Muscle of back (tissue), 13 donors: ENCODE results near the gene SIGLEC15. TPM values are rescaled to one million over a fixed set of nuclear protein-coding genes. Genes with fewer than 3 reads are reported as not detected.
"Not testable (repeated sequence)": the region's sequence is repeated elsewhere in the genome, so short reads cannot be mapped to it uniquely, and the experiment has no call there.

ENCODE experiments used
- DNase-seq, 3 donors: peaks; one replicate each; pipeline versions ENCODE4 v3.0.0 to v3.0.0-alpha.2; 2013
- long read RNA-seq, 9 donors: transcript quantifications; one replicate each; lab custom pipeline, GENCODE V29; 2026
- polyA plus RNA-seq, 10 donors: library from polyadenylated mRNA; unstranded; fragments of 120-200 nt; gene quantifications; one replicate each; pipeline ENCODE4 v1.2.1, GENCODE V29; 2013; ENCODE audit not compliant: insufficient read length in 10 of 10

SIGLEC15 gene, protein sequence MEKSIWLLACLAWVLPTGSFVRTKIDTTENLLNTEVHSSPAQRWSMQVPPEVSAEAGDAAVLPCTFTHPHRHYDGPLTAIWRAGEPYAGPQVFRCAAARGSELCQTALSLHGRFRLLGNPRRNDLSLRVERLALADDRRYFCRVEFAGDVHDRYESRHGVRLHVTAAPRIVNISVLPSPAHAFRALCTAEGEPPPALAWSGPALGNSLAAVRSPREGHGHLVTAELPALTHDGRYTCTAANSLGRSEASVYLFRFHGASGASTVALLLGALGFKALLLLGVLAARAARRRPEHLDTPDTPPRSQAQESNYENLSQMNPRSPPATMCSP
- polyA plus RNA-seq: under 1 TPM; 0.08 to 0.55 (median 0.20) TPM
- long read RNA-seq, donor 1: 0 reads
- long read RNA-seq, donor 2: 0 reads
- long read RNA-seq, donor 3: 0 reads
- long read RNA-seq, donor 4: 0 reads
- long read RNA-seq, donor 5: 0 reads
- long read RNA-seq, donor 6: 0 reads
- long read RNA-seq, donor 7: 0 reads
- long read RNA-seq, donor 8: 0 reads
- long read RNA-seq, donor 9: 0 reads

DNA sequence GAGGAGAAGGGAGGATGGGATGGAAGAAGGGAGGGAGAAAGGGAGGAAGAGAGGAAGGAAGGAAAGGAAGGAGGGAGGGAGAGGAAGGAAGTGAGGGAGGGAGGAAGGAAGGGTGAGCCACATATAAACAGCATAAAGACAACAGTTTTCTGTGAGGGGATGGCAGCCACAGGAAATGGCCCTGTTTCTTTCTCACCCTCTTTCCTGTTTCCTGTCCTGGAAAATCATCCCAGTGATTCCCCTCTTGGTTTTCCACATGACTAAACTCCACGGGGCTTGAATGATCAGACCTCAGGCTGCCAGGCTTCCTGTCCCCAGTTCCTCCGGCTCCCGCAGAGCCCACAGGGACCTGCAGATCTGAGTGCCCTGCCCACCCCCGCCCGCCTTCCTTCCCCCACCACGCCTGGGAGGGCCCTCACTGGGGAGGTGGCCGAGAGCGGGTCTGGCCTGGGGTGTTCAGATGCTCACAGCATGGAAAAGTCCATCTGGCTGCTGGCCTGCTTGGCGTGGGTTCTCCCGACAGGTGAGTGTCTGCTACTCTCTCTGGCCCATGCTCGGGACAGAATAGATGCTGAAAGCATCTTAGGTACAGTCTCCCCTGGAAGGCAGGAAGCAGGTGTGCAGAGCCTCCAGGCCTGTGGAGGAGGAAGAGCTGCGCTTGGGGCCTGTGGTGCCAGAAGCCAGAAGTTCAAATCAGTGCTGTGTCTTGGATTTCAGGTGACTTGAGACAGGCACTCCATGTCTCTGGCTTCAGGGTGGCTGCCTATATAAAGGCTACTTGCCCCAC lies at the start of gene SIGLEC15:
Gene SIGLEC15 (plus strand): TSS at position 418 of the 787 bp plus-strand sequence. CDS start 54 bp downstream, at position 472.
- DNase-seq: no peak

DNA sequence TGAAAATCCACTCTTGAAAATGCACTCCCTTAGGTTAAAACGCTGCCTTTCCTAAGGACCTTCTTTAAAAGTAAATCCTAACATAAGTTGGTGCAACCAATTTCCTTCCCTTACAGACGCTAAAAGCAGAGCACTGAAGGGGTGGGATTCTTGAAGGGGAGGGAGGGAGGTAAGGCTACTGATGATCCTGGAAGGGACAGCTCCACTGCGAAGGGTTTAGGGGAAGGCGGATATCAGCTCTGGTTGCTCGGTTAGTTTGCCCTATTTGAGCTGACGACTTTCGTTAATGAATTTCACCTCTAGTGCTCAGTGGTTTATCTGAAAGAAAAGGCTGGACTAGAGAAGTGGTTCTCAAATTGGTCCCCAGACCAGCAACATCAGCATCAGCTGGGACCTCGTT lies 49.7 kb upstream of the SIGLEC15 start:
- DNase-seq: no peak

DNA sequence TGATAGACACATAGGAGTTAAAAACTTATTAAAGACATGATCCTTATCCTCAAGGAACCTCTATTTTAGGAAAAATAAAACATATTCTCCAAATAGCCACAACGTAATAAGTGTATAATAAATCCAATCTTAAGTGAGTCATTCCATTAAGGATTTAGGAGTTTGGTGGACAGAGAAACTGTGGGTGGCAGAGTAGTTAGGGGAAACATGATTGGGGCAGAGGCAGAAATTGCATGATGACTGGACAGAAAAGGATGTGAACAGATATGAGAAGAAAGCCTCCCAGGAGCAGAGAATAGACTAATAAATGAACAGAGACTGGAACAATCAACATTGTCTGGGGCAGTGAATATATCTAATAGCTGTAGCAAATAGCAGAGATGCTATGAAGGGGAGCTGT lies 48.1 kb upstream of the SIGLEC15 start:
- peak in 1 of 3 donors; percentile 84 for DNase-seq

DNA sequence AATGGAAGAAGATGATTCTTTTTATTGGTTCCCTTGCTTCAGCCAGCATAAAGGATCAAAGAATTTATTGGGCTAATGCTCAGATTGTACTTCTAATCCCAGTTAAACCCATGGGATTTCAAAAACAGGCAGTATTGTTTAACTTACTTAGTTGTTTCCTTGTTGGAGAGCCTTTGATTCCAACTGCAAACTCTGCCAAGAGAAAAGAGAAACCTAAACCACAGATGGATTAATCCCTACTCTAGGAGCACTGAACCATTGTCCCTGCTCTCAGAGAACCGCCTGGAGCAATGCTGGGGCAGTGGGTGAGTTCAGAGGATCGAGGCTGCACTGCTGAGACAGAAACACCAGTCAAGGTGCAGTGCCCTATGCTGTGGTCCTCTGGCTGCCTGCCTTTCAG lies 44.9 kb upstream of the SIGLEC15 start:
- DNase-seq: peak in 1 of 3 donors; percentile 22

DNA sequence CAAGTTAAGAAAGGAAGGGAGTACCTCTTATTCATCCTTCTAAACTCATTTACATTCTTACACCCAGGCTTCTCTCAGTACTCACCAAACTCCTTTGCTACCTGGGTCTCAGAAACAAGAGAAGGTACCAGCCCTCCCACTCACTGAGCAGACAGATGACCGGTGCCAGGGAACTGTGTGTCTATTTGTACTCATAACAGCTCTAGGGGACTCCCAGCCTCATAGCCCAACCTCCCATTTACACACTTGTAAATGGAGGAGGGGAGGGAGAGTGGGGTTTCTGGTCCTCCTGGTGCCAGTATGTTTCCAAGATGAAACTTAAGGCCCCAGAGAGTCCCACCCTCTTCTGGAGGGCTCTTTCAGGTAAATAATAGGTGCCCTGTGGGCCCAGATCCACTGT lies 42.8 kb upstream of the SIGLEC15 start:
- no peak for DNase-seq

DNA sequence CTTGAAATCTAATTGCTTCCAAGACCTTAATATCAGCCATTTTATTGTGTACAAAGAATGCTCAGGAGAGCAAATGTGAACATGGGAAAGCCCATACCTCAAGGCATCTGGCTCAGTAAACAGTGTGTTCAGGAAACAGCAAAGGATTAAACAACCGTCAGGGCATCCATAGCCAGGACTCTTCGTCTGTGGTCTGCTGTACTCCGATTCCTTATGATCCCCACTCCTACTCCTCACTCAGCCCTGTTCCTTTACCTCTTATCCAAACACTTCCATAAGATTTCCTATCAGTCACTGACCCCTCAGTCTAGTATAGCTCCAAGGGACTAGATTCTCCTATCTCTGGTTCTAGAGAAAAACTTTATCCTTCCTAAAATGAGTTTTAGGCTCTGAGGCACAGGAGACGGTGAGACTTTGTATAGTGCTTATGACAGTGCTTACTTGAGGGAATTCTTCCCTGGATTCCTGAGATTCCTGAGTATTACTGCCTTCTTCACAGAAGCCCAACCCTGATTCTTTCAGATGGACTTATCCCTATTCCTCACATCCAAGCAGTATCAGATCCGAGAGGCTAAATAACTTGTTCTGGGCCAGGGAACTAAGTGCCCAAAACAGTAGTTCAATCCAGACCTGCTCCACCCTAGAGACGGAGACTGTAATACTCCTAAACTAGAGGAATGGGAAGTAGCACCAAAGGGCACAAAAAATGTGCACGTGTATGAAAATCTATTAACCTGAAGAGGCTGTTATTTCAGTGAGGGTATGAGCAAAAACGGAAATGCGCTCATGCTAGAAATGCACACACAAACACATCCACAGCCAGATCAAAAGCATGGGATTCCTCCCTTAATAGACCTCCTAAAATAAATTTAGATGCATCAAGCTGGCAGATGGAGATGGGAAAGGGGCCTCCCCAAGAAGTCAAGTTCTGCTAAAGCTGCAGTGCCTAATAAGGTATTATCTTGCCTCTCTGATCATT lies 42.1 kb upstream of the SIGLEC15 start:
- DNase-seq: peak in 1 of 3 donors; percentile 67

DNA sequence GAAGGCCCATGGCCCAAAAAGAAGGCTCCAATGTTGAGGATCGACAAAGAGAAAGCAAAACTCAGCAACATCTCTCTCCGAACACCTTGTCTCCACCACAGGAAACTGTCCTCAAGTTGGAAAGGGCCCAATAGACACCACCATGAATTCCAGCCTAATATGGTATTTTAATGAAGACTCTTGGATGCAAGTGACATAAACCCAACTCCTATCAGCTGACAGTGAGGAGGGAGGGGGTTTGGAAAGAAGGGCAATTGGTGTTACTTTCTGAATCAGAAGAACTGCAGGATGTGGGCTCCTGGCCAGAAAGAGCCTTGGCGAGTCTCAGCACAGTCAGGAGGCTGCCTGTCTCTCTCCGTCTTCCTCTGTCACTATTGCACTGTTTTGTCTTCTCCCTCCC lies 40.3 kb upstream of the SIGLEC15 start:
- DNase-seq: peak in 2 of 3 donors; percentile 13 to 53

DNA sequence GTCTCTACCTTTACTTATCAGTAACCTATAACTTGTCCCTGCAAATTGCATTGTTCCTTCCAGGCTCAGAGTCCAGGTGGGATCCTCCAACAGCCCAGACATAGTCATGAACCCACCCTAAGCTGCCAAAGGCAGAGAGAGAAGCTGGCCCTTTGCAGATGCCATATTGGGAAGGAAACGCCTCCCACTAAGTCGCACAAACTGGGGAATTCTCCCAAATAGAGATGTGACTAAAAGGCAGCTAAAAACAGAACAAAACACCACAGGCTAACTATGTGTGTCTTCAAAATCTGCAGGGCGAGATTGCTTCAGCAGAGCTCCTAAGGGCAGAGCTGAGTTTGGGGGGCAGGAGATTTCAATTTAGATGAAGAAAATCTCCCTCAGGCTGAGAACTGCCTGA lies 38.5 kb upstream of the SIGLEC15 start:
- no peak for DNase-seq

DNA sequence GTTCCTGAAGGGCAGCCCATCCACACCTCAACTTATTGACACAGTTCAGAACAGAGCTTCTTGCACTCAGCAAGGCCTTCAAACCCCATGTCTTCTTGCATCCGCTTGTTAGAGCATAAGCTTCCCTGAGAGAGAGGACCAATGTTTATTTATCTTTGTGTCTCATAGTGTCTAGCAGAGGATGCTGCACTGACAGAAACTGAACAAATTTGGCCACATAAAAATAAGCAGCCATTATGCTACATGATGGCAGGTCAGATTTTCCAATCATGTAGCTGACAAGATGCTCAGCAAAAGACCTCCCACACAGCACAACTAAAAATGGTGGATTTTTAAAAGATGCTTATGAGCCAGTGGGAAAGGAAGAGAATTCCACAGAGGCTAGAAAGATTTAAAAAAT lies 38.1 kb upstream of the SIGLEC15 start:
- no peak for DNase-seq

DNA sequence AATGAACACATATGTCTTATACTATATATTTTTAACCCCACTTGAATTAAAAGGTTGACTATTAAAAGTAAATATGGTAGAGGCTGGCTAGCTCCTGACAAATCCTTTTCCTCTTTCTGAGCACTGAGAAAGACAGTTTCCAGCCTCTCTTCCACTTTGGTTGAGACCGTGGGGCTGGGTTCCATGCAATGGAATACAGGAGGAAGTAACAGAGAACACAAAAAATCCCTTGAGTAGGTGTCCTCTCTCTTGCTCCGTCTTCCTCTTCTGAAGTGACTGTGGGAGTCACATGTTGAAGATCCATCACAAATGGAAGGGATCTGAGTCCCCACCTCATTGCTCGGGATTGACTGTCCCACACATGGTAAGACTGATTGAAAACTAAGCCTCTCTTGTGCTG lies 36.6 kb upstream of the SIGLEC15 start:
- no peak for DNase-seq

DNA sequence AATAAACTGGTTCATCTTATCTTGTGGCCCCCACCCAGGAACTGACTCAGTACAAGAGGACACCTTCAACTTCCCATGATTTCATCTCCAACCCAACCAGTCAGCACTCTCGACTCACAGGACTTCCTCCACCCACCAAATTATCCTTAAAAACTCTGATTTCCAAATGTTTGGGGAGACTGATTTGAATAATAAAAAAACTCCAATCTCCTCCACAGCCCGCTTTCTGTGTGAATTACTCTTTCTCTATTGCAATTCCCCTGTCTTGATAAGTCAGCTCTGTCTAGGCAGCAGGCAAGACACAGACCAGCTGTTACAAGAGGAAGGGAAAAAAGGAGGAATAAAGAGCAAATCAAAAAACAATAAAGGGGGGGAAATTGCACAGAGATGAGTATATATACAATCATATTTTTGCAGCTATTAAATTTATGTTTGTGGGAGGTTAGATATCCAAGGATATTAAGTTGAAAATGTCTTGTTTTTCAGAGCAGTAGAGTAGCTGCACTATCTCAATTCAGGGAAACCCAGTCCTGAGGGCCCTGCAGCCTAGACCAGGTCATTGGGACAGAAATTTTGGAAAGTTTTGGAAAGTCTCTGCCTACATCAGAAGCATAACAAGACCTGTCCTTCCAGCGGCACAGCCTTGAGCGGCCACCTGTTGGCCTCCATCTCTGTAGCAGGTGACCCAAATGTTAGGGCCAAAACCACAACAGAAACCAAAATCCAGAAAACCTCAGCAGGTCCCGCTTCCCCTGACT lies 32.8 kb upstream of the SIGLEC15 start:
- no peak for DNase-seq

DNA sequence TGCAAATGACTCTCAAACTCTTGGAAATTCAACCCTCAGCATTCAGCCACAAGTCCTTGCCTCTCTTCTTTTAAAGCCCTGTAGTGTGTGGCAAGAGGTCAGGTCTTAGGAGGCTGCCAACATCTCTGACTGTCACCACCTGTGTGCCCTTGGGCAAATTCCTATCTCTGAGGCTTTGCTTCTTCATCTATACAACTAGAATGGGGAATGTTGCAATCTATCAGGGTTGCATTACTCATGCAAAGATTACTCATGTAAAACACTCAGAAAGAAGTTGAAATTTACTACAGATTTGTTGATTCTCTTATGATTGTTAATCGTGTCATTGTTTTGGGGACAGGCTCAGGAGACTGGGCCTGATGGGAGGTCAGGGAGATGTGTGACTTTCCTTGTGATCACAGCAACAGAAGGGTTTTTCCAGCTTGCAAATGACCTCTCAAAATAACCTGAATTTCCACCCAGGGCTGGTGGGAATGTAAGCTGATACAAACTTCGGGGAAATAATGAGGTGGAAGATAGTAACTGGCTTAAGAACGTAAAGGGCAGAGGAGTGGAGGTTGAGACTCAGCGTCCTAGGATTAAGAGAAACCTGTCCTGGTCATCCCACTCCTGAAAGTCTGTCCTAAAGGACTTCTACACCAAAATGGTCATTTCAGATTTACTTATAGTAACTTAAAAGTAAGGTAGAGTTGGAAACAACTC lies 32.1 kb upstream of the SIGLEC15 start:
- peak in 1 of 3 donors; percentile 64 for DNase-seq

DNA sequence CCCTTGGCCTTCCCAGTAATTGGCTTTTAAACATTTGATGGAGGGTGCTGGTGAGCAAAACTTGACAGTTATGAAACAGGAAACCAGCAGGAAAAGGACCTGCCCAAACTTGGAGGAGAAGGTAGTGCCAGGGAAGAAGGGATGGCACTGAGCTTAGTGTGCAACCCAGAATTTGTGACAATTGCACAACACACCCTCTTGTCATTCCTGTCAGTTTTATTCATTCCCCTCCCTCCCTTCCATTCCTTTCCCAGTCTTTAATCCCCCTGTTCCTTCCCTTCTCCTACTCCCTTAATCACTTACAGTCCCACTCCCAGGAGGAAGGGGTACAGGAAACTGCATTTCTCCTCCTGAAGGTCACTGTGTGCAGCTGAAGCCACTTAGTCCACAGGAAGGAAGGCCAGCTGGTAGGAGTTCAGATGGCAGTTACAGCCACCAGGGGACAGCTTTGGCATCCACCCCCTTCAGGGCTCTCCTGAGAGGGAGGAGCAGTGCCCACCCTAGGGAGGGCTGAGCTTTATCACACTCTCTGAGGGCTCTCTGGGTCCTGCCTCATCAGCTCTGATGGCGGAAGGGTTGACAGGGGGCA lies 24.0 kb upstream of the SIGLEC15 start:
- no peak for DNase-seq

DNA sequence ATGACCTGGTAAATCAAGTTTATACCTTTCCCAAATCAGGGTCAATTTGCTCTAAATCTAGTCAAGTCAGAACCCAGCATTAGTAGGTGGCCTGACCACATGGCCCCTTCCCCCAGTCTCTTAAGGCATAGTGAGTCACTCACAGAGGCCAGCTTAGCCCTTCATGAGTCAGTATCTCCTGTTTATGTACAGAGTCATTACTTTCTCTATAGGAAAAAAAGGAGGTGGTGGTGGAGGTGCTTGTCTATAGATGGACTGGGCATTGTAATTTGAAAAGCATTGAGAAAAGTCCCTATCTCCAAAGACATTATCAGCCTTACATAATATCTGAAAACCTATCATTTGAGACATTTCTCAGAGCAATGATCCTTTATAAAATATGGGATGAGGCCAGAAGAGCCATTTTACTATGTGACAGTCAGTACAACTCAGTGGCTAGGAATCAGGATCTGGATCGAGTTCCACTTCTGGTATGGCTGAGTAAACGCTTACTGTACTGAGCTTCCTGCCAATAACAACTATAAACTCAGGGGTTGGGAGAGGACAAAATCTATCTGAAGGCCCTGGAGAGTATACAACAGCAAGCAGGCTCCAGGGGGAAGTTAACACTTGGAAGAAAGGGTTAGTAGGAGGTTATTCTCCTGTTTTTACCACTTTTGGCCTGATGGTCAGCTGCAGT lies 22.5 kb upstream of the SIGLEC15 start:
- DNase-seq: peak in 1 of 3 donors; percentile 94

DNA sequence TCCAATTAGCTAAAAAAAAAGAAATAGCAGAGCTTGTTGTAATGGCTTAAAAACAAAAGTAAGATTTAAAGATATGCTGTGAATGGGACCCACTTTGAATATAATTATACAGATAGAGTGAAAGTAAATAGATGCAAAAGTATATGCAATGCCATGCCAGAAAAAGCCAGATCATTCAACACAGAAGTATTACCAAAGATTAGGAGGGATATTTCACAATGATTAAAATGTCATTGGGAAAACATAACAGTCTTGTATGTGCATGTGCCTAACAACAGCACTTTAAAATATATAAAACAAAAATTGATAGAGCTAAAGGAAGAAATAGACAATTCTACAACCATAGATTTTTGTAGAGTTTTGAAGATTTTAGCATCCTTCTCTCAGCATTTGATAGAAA lies 19.9 kb upstream of the SIGLEC15 start:
- no peak for DNase-seq

DNA sequence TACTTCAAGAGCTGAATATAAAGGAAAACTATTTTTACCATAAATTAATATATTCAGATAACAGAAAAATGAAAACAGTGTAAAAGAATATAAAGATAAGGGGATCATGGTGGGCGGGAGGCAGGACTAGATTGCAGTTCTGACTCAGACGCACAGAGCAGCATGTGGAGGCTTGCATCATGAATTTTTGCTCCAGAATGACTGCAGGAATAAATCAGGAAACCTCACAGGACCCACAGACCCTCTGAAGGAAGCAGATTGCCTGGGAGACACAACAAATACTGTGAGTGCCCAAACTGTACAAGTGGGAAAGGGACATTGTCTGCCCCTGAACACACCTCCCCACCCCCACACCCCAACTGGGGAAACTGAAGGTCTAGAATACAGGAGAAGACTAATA lies 19.2 kb upstream of the SIGLEC15 start:
- peak in 1 of 3 donors; percentile 45 for DNase-seq

DNA sequence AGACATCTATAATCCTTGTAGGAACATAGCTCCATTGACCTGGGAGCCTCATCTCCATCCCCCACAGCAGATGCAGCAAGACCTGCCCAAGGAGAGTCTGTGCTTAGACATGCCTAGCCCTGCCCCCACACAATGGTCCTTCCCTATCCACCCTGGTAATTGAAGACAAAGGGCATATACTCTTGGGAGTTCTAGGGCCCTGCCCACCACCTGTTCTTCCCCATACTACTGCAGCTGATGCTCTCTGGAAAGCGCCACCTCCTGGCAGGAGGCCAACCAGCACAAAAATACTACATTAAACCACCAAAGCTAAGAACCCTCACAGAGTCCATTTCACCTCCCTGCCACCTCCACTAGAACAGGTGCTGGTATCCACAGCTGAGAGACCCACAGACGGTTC lies 18.3 kb upstream of the SIGLEC15 start:
- not testable (repeated sequence) for DNase-seq

DNA sequence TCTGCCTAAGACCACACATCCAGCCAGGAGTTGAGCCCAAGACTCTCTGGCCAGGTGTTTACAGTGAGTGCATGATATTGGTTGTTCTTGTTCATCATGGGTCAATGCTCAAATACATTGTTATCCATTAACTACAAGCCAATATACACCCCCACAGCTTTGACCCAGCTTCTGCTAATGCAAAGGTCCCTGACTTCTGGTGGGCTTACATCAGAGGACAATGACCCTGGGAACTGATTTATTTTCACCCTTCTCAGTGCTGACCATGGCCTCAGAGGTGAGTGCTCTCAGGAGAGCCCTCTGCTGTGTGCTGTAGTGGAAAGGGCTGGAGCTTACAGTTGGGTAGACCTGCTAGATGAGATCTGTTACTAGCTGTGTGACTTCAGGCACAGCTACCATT lies 10.7 kb upstream of the SIGLEC15 start:
- not testable (repeated sequence) for DNase-seq

DNA sequence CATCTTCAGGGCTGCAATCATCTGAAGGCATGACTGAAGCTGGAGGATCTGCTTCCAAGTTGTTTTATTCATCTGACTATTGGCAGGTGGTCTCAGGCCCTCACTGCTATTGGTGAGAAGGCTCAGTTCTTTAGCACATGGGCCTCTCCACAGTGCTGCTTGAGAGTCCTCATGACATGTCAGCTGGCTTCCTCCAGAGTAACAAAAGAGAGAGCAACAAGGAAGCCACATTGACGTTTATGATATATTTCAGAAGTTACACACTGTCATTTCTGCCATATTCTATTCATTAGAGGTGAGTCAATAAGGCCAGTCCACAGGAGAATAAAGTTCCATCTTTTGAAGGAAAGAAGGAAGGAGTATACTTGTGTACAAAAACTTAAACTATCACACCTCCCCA lies 7.9 kb upstream of the SIGLEC15 start:
- no peak for DNase-seq
